ENCODE data around the gene TRAK1.

The TRAK1 gene

GRCh38 chr3:42081838-42082473, 9.2 kb upstream of the TRAK1 start:
- Mint-ChIP-seq H3K9me3 (peaks cover 3 to 12% of the 10 kb centered on the region in 2 donors), H3K27me3 (no peaks in the 10 kb centered on the region), H3K4me3 (peak overlapping the region; percentile 63 to 64), H3K4me1 (peaks cover 87% of the 10 kb centered on the region), H3K27ac (peak overlapping the region; percentile 32 to 80)
- ATAC-seq: peak; percentile 52
- no peak for DNase-seq

- no peak for ATAC-seq
- H3K27me3 Mint-ChIP-seq: no peaks in the 10 kb centered on the region
- no peak overlapping the region for H3K4me3 Mint-ChIP-seq
- H3K9me3 Mint-ChIP-seq: no peaks in the 10 kb centered on the region
- DNase-seq: no peak
- no peak overlapping the region for H3K27ac Mint-ChIP-seq
- H3K4me1 Mint-ChIP-seq: peaks cover 82% of the 10 kb centered on the region
Measured at GRCh38 chr3:42084586-42084985, 6.6 kb upstream of the TRAK1 start.

DNA sequence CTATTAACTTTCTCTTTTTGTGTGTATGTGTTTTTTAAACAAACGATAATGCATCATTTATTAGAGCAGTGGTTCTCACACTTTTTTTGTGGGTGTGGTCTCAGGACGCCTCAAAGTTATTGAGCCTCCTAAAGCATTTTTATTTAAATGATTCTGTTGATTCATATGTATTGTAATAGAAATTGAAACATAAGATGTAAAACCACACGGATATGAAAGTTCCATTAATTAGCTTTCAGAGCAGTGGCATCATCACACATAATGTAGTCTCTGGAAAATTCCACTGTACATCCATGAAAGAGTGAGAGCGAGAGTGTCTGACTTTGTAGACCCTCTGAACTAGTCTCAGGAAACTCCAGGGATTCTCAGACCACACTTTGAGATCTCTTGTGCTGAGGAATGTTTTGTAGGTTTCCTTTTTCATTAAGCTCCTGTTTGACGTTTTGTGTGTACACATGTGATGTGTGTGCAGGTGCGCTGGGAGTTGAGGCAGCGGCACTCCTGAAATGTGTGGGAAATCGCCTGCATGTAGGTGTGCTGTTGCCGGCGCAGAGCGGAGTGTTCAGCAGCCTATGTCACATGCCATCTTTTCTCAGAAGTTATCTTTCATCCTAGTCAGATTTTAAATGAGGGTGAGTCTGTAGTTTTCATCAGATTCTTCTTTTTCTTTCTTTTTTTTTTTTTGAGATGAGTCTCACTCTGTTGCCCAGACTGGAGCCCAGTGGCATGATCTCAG, 5.3 kb upstream of the TRAK1 start:
- peak overlapping the region; percentile 27 to 29 for H3K27ac Mint-ChIP-seq
- H3K4me1 Mint-ChIP-seq: peaks cover 82% of the 10 kb centered on the region
- no peaks in the 10 kb centered on the region for H3K9me3 Mint-ChIP-seq
- no peaks in the 10 kb centered on the region for H3K27me3 Mint-ChIP-seq
- no peak for DNase-seq
- ATAC-seq: peak; percentile 37
- H3K4me3 Mint-ChIP-seq: peak overlapping the region; percentile 25 to 54

GRCh38 chr3:42088803-42089530, 2.2 kb upstream of the TRAK1 start:
- DNase-seq: no peak
- H3K27me3 Mint-ChIP-seq: no peaks in the 10 kb centered on the region
- no peak overlapping the region for H3K4me3 Mint-ChIP-seq
- H3K27ac Mint-ChIP-seq: peak overlapping the region in 1 of 2 donors; percentile 23
- peaks cover 86% of the 10 kb centered on the region for H3K4me1 Mint-ChIP-seq
- peaks cover 12 to 15% of the 10 kb centered on the region in 2 donors for H3K9me3 Mint-ChIP-seq
- no peak for ATAC-seq

- Mint-ChIP-seq H3K4me1 (peaks cover 84% of the 10 kb centered on the region), H3K27ac (peak overlapping the region; percentile 4 to 94), H3K27me3 (no peaks in the 10 kb centered on the region), H3K4me3 (peak overlapping the region; percentile 21 to 40), H3K9me3 (peaks cover 12 to 15% of the 10 kb centered on the region in 2 donors)
- no peak for DNase-seq
- ATAC-seq: peak; percentile 65
Measured at GRCh38 chr3:42092006-42092405, 849 bp downstream of the TRAK1 start.

- no peak for DNase-seq
- Mint-ChIP-seq H3K9me3 (peaks cover 12 to 15% of the 10 kb centered on the region in 2 donors), H3K4me1 (peaks cover 80% of the 10 kb centered on the region), H3K4me3 (peak overlapping the region; percentile 5 to 9), H3K27me3 (no peaks in the 10 kb centered on the region), H3K27ac (peak overlapping the region in 1 of 2 donors; percentile 85)
- peak; percentile 13 for ATAC-seq
Measured at GRCh38 chr3:42094128-42094527, 3.0 kb downstream of the TRAK1 start.

DNA sequence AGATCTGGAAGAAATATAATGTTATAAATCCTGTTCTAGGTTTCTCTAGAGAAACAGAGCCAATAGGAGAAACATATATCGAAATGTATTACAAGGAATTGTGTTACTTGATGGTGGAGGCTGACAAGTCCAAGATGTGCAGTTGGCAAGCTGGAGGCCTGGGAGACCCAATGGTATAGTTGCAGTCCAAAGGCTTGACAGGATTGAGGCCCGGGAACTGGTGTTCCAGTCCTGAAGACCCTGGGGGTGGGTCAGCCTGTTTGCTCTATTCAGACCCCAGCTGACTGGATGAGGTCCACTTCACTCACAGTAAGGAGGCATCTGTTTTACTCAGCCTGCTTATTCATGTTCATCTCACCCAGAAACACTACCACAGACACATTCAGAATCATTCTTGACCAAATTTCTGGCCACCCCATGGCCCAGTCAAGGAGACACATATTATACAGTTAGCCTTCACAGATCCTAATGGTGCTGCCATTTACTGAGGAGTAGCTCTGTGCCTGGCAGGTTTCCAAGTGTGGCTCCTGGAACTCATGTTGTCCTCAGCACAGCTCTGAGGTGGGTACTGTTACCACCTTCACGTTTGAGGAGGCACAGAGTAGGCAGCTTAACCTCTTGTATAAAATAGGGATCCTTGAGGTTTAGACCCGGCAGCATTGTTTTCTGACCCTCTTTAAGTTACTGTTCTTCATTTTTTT, 3.7 kb downstream of the TRAK1 start:
- no peak overlapping the region for H3K27ac Mint-ChIP-seq
- no peak overlapping the region for H3K4me3 Mint-ChIP-seq
- H3K4me1 Mint-ChIP-seq: peaks cover 76% of the 10 kb centered on the region
- peaks cover 12 to 15% of the 10 kb centered on the region in 2 donors for H3K9me3 Mint-ChIP-seq
- ATAC-seq: no peak
- DNase-seq: no peak
- no peaks in the 10 kb centered on the region for H3K27me3 Mint-ChIP-seq

DNA sequence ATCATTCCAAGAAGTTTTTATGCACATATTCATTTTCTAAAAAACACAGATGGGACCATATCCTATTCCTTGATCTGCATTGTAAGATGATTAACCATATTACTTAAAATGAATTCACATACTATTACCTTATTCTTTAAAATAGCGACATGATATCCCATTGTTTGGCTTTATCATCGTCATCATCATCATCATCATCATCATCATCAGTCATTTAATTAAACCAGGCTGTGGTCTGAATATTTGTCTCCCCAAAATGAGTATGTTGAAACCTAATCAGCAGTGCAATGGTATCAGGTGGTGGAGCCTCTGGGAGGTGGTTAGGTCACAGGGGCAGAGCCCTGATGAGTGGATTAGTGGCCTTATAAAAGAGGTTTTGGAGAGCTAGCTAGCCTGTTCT, 4.4 kb downstream of the TRAK1 start:
- H3K4me1 Mint-ChIP-seq: peaks cover 72% of the 10 kb centered on the region
- H3K9me3 Mint-ChIP-seq: peaks cover 12 to 15% of the 10 kb centered on the region in 2 donors
- H3K4me3 Mint-ChIP-seq: no peak overlapping the region
- H3K27me3 Mint-ChIP-seq: no peaks in the 10 kb centered on the region
- DNase-seq (no peak), ATAC-seq (peak; percentile 42)
- H3K27ac Mint-ChIP-seq: no peak overlapping the region

GRCh38 chr3:42096796-42097565, 5.8 kb downstream of the TRAK1 start:
- H3K9me3 Mint-ChIP-seq: peaks cover 8% of the 10 kb centered on the region in 2 donors
- H3K4me1 Mint-ChIP-seq: peaks cover 58% of the 10 kb centered on the region
- DNase-seq: no peak
- peak overlapping the region in 1 of 2 donors; percentile 71 for H3K27ac Mint-ChIP-seq
- no peaks in the 10 kb centered on the region for H3K27me3 Mint-ChIP-seq
- ATAC-seq: peak; percentile 71
- H3K4me3 Mint-ChIP-seq: no peak overlapping the region

- no peaks in the 10 kb centered on the region for H3K27me3 Mint-ChIP-seq
- H3K4me1 Mint-ChIP-seq: peaks cover 52% of the 10 kb centered on the region
- H3K9me3 Mint-ChIP-seq: peaks cover 2% of the 10 kb centered on the region in 2 donors
- ATAC-seq: no peak
- no peak overlapping the region for H3K4me3 Mint-ChIP-seq
- no peak for DNase-seq
- H3K27ac Mint-ChIP-seq: peak overlapping the region in 1 of 2 donors; percentile 59
Measured at GRCh38 chr3:42097566-42097946, 6.4 kb downstream of the TRAK1 start.

- no peak for DNase-seq
- no peak overlapping the region for H3K4me3 Mint-ChIP-seq
- peak overlapping the region; percentile 37 to 61 for H3K27ac Mint-ChIP-seq
- peaks cover 46% of the 10 kb centered on the region for H3K4me1 Mint-ChIP-seq
- H3K9me3 Mint-ChIP-seq: no peaks in the 10 kb centered on the region
- ATAC-seq: no peak
- no peaks in the 10 kb centered on the region for H3K27me3 Mint-ChIP-seq
Measured at GRCh38 chr3:42098171-42098570, 7.0 kb downstream of the TRAK1 start.

- no peaks in the 10 kb centered on the region for H3K27me3 Mint-ChIP-seq
- H3K9me3 Mint-ChIP-seq: no peaks in the 10 kb centered on the region
- H3K27ac Mint-ChIP-seq: no peak overlapping the region
- ATAC-seq (no peak), DNase-seq (no peak)
- peaks cover 36% of the 10 kb centered on the region for H3K4me1 Mint-ChIP-seq
- H3K4me3 Mint-ChIP-seq: no peak overlapping the region
Measured at GRCh38 chr3:42099020-42099765, 8.0 kb downstream of the TRAK1 start.

GRCh38 chr3:42101048-42101447, 9.9 kb downstream of the TRAK1 start:
- no peak overlapping the region for H3K4me3 Mint-ChIP-seq
- H3K27ac Mint-ChIP-seq: no peak overlapping the region
- DNase-seq (no peak), ATAC-seq (no peak)
- no peaks in the 10 kb centered on the region for H3K27me3 Mint-ChIP-seq
- peaks cover 19% of the 10 kb centered on the region for H3K4me1 Mint-ChIP-seq
- no peaks in the 10 kb centered on the region for H3K9me3 Mint-ChIP-seq

DNA sequence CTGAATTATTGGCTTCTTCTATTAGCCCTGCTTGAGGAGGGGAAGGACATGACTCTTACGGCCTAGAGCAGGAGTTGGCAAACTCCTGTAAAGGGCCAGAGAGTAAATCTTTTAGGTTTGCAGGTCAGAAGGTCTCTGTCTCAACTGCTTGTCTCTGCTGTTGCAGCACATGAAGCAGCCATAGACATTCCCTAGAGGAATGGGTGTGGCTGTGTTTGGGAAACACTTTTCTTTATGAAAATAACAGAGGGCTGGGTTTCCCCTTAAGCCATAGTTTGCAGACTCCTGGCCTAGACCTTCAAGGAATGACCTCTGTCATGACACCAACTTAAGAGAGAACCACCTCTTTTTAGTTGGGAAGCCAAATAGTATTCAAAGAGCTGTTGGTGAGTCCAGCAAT, 10.3 kb downstream of the TRAK1 start:
- no peak for ATAC-seq
- Mint-ChIP-seq H3K9me3 (no peaks in the 10 kb centered on the region), H3K27me3 (no peaks in the 10 kb centered on the region), H3K4me3 (no peak overlapping the region), H3K27ac (no peak overlapping the region), H3K4me1 (peaks cover 19% of the 10 kb centered on the region)
- no peak for DNase-seq

All from stimulated activated naive CD8-positive, alpha-beta T cell treated with anti-CD3 and anti-CD28 coated beads, Interleukin-15, amount 100 ng/mL, for 72 hours (primary cell).